IPS-NIHi7 (cell line): Measurements from ENCODE around the gene RNH1.

Source experiments
- DNase-seq: peaks from one replicate; pipeline ENCODE4 v3.0.0; 2012; ENCODE audit warnings: mixed read lengths; ENCODE audit errors: extremely low spot score

The RNH1 gene

DNA sequence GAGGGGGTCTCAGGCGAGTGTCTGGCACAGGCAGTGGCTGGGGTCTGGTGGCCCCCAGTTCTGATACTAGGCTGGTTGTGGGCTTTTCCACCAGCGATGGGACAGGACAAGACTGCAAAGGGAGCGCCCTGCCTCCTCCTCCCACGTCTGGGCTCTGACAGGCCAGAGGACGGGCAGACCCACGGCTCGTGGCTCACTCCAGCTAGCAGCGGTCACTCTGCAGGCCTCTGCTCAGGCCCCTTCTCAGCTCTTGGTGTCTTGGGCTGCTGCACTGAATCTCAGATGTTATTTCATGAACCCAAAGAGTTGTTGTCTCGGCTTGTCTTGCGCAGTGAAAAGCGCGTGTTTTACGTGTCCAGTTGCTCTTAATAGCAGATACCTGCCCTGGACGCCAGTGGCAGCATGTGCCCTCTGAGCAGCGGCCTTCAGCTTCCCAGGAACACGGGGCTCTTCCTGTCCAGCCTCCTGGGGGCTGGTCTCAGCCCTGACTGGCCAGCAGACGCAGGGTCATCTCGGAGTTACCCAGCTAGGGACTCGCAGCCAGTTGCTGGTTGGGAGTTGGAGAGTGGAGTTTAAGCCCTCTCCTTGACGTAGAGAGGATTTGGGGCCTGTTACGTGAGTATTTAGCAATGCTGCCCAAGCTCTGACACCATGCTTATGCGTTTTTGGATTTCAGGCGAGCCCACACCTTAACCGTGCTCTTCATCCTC is 47.4 kb downstream of the RNH1 start:
- DNase-seq: no peak

DNA sequence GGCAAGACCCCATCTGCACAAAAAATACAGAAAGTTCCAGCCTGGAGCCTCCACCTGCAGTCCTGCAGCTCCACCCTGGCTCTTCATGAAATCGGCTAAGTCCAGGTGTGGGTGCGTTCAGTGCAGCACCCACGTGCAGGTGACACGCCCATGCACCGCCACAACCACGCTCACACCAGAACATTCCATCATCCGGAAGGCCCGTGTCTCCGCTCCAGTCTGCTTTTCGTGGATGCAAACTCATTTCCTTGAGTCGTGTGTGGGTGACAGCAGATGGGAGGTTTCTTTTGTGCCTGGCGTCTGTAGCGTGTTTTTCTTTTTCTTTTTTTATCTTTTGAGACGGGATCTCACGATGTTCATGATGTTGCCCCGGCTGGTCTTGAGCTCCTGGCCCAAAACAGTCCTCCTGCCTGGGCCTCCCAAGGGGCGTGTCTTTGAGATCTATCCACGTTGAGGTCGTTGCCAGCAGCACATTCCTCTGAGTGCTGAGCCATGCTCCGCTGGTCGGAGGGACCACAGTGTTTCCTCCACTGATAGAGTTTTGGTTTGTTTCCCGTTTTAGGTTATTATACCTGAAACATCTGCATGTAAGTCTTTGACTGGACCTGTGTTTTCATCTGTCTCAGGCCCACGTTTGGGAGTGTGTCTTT is 49.8 kb downstream of the RNH1 start:
- DNase-seq: no peak

DNA sequence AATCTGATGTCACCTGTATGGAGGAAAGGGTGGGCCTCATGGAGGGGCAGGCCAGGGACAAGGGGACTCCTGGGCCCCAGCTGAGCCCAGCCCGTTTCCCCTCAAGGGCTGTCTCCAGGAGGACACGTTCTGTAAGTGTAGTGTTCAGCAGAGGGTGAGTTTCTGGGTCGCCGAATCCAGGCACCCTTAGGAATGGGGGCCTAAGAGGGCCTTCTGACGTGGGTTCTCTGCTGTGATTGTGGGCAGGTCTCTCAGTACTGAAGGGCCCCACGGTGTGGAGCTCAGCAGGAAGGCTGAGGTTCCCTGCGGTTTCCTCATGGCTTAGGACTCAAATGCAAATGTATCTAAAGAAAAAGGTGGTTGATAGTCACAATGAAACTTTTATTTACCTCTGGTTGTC is 50.5 kb downstream of the RNH1 start:
- no peak for DNase-seq

DNA sequence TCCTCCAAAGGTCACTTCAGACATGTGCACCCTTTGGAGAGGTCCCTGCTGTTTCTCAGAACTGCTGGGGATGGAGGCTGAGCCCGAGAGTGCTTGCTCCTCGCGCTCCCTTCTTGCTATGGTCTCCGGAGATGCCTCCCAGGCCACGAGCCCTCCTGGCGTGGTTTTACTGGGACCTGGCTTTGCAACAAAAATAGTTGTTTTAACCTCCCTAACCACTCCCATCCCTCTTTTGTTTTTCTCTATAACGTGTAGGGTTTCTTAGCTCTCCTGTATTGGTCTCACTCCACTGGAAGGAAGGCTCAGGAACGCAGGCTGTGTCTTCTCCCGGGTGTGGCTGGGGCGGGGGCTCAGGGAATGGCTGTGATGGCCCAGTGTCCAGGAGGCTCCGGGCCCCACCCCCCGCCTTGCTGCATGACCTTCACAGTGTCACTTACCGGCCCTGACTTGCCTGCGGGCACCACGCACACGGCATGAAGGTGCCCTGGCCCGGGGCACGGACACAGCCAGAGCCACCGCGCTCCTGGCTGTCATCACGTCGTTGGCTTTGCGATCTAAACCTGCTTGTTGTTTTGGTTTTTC is 51.4 kb downstream of the RNH1 start:
- no peak for DNase-seq

DNA sequence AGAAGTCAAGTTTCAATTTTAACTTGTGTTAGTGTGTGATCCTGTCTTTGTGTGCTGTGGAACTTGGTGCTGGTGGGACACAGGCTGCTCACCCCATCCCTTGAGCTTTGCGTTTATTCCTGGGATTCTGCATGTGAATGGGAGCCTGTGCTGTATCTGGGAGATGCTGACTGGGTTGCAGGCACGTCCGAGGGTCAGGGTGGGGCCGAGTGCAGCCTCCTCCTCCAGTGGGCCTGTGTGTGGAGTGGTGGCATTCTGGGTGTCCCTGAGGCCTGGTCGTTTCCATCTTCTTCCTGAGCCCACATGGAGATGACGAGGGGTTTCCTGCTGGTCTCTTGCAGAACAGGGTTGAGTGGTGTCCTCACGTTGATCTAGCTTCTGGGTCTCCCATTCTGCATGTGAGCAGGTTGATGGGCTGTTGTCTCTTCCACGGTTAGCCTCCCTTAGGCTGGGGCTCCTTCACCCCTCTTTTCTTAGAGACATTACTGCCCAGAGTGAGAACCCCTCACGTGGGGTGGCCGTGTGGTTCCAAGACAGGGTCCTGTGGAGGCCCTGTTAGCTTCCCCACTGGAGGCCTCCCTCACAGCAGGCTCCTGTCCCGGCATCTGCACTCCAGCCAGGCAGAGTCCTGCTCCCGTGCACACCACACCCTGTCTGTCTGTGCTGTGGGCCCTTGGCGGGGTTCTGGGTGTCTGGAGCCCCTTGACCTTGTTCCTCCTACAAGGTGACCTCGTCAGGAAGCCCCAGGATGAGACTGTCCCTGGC is 52.1 kb downstream of the RNH1 start:
- DNase-seq: no peak

DNA sequence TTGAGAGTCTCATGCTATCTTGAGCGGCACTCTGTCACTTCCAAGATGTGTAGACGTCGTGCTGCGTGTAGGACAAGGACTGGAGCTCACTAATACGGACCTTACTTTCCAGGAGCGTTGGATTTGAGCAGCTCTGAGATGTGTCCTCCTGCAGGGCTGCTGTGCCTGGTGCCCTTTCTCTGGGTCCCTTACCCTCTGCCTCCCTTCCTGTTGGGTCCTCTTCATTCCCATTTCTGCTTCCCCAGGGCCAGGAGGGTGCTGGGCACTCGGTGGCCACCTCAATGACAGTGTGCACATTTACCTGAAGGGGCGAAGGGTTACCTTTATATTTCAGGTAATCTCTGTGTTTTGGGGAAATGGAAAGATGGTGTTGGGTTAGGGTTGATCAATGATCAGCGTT is 53.0 kb downstream of the RNH1 start:
- no peak for DNase-seq

DNA sequence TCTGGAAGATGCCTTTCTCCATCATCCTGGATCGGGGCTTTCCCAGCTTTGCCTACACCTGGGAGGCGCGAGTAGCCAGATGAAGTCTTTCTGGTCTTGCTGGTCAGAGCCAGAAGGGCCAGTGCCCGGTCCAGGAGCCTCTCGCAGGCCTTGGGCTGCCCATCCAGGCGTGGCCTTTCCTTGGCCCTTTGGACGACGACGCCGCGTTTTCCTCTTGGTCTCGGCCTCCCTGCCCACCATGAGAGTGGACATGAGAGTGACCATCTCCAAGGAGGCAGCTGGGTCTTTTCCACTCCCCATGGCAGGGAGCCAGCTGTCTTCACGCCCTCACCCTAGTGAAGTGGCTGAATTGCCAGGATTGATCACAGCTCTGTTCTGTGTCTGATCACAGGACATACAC is 53.5 kb downstream of the RNH1 start:
- no peak for DNase-seq

DNA sequence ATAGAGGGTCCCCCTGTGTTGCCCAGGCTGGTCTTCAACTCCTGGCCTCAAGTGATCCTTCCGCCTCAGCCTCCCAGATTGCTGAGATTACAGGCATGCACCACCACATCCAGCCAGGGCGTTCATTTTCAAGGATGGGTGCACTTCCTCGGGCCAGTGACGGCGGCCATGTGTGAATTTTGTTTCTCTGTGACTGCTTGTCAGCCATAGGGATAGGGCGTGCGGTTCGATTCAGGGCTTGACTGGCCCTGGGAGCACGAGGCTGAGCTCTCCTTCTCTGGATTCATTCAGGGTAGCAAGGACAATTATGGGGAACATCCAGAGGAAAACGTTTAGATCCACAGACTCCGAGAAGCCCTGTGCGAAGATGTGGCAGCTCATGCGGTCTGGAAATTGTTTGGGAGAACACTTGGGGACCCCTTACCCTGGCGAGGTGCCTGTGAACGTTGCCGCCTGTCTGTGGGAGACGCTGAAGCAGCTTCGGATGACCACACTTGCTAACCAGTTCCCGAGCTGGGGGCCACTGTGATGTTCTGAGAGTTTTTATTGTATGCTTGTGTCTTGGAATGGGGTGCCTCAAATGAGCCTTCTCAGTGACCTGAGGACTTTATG is 54.0 kb downstream of the RNH1 start:
- no peak for DNase-seq

DNA sequence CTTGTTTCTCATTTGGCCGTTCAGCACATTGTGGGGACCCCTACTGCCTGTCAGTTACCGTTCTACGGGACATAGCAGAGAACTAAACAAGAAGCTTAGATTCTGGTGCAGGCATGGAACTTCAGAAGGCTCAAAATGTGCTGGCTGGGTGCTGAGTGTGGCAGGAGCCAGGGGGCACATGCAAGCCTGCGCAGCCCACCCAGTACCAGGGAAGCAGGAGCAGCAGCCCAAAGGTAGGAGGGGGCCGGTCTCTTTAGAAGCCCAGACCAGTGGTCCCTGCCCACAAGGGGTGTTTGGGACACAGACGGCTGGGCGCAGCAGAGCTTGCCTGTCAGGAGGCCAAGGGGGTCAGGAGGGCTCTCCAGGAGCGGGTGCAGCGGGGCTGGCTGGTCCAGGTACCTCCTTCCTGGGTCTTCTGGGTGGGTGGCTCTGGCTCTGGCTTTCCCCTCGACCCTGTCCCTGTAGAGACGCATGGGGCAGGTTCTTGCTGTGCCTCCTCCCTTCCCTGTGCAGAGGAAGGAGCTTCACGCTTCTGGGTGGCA is 54.8 kb downstream of the RNH1 start:
- DNase-seq: no peak

DNA sequence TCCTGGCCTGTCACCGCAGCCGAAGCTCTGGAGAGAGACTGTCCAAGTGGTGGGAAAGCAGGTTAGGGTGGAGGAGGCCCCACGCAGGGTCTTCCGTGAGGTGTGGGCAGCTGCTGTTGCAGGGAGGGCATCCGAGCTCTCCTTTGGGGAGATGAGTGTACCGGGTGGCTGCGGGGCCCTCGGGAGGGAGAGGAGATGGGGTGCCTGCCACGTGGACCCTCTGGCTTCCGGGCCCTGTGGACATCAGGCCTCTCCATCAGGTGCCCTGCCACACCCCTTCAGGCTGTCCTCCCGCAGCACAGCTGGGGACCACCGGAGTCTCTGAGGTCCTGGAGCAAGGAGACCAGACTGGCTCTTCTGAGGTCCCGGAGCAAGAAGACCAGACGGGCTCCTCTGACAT is 55.3 kb downstream of the RNH1 start:
- DNase-seq: no peak

DNA sequence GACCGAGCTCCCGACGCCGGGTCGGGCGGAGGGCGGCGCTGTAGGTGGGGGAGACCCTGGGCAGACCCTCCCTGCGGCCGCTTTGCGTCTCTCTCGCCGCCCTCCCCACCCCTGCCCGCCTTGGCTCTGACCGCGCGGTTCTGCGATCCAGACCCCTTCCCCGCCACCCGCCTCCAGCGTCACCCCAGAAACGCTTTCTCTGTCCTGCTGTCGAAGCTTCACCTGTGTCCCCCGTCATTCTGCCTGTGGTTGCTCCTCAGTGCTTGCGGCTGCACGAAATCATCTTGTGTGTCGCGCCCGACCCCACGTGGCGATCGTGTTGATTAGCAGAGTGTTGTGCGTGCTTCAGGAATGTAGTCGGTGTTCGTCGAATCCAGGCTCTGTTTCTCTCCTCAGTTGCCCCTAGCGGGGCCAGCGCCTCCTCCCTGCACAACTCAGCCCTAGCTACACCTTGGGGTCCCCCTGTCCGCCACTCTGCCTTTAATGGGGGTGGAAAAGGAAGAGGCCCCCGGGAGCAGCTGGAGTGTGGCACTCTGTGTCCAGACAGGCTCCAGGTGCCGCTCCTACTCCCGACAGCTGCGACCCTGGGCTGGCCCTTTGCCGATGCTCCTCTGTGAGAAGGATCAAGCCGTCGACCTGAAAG is 56.1 kb downstream of the RNH1 start:
- no peak for DNase-seq

DNA sequence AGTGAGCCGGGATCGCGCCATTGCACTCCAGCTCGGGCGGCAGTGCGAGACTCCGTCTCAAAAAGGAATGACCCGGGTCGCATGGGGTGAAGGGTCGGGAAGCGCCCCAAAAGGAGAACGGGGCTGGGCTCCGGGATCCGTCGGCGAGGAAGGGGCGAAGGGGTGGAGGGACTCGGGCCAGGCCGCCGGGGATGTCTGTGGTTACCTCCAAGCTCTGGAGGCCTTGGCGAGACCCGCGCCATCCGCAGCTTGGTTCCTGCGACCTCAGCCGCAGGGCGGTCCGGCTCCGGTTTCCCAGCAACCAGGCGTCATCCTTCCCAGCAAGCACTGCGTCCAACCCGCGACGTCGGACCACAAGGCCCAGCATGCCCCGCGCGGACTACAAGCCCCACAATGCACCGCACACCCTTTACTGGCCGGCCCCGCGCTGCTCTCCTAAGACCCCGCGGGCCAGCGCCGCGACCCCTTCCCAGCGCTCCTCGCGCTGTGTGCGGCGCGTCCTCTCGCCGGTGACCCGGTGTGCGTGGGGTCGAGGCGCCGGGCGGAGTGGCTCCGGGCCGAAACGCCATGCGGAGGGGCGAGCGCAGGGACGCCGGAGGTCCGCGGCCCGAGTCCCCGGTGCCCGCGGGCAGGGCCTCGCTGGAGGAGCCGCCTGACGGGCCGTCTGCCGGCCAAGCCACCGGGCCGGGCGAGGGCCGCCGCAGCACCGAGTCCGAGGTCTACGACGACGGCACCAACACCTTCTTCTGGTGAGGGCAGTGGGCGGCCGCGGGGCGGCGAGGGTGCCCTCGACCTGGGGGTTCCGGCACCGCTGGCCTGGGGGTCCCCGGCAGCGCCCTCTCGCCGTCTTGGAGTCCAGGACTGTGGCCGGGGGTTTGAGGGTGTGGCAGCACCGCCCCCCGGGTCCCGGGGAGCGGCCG is 56.9 kb downstream of the RNH1 start, which contains the start of gene PTDSS2:
Gene PTDSS2 (plus strand): TSS at position 391 of the 920 bp plus-strand sequence. CDS start 177 bp downstream, at position 568.
- peak; percentile 96 for DNase-seq

DNA sequence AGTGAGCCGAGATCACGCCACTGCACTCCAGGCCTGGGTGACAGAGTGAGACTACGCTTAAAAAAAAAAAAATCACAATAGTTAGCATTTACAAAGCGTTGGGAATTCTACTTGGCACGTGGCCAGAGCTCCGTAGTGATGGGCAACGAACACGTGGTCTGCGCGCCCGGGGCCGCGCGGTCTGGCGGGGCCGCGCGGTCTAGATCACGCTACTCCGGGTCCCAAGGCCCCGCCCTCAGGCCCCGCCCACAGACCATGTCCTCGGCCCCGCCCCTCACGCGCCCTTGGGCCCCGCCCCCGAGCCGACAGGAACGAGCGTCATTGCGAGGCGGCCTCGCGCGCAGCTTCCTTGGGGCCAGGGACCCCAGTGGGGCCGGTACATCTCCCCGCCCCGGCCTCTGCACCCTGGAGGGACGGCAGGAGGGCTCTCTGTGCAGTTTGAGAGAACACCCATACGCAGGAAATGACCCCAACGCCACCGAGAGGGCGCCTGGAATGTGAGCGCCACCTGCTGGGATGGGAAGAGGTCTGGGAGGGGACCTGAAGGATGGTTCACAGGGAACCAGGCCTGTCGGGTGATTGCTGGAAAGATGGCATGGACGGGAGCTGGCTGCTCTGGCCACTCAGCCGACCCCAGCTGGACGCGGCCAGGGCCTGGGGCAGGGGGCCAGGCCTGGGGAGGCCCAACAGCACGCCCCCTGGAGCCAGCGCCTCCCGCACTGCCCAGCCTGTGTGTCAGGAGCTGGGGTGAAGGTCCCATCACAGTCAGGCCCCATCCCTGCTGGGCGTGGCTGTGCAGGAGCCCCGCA is 58.9 kb downstream of the RNH1 start:
- peak; percentile 95 for DNase-seq

DNA sequence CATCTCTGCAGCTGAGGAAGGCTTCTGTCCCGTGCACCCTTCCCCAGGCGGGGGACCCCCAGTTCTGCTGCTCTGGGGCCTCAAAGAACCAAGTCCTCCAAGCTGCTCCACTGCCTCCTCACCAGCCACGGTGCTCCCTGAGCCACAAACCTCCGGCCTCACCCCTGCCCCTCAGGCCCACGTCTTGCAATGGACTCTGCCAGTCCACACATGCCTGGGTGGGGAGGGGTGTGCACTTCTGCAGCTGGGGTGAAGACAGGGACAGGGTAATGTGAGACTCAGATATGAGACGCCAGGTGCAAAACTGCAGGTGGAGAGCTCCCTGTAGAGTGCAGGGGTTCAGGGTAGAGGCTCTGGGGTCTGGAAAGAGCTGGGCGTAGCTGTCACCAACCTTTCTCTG is 60.2 kb downstream of the RNH1 start:
- DNase-seq: no peak

DNA sequence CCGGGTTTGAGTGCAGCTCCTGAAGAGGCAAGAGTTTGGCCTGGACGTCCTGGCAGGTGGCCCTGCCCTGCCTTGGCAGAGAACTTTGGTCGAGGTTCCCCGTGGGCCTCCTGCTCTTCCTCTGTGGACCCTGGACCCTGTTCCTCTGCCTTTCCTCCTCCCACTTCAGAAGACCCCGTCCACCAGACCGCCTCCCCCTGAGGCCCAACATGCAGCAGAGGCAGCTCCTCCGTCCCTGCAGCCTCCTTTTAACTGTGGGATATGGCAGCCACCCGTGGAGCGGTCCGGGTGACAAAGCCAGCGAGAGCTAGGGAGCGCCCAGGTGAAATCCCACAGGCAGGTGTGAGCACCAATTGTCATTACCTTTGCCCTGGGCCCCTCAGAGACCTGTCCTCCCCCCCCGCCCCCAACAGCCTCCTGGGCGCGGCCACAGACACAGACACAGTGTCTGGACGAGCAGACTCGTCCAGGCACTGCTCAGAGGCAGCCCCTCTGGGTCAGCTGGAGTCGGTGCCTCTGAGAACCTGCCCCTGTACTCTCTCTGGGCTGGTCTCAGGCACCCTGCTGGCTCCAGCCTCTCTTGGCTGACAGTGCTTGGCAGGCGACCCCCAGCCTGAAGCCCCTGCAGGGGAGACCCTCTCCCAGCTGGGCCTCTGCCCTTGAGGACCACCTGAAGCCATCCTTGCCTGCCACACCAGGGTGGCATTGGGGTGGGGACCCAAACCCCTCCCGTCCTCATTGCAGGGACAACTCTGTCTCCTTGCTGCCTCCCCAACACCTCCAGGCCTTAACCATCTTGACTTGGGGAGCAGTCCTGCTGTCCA is 61.1 kb downstream of the RNH1 start:
- no peak for DNase-seq
